VCaP (cell line): ENCODE measurements around the gene FBXO11.

Experiments used
- H3K27ac ChIP-seq: fragments of 450-650 bp; 2 replicates; pipeline ENCODE4 v1.5.1; 2017
- CTCF ChIP-seq: fragments of 450-650 bp; conservative IDR thresholded peaks from 2 replicates; pipeline ENCODE4 v1.5.1; 2017; ENCODE audit warnings: mild to moderate bottlenecking, moderate library complexity

Gene FBXO11

GRCh38 chr2:47896450-47896968 lies 9.8 kb downstream of the FBXO11 start:
- H3K27ac ChIP-seq = no peak overlapping the region
- TF ChIP-seq CTCF = no peak

DNA sequence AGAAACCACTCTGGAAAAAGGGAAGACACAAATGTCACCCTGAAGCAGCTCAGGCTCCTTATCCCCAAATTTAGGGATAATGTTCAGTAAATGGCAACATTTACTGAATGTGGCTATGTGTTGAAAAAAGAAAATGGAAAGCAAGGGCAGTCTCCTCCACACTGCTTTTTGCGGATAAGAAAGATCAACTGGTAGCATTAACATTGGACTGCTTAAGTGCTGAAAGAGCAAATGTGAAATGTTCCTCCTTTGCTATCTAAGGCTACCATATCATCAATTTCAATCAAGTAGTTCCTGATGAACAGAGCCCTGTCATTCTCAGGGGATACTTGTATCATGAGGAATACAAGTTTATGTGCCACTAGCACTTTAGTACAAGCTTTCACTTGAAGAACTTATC lies 12.5 kb downstream of the FBXO11 start:
- no peak overlapping the region for H3K27ac ChIP-seq
- no peak for TF ChIP-seq CTCF

DNA sequence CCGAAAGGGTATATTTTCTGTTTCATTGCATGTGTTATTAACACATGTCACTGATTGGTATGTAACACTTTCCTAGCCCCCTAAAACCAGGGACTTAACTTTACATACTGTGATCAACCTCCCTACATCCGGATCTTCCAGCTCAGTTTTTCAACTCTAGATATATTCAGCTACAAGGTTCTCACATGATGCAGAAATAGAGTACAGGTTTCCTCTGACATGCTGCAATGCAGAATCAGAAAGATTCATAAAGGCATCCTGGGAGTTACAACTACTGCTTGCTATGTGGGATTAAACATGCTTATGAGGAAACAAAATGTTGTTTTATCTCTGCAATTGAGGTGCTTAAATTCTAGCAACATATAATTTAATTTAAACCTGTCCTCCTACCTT lies 14.0 kb downstream of the FBXO11 start:
- no peak for TF ChIP-seq CTCF
- H3K27ac ChIP-seq = no peak overlapping the region

GRCh38 chr2:47891369-47892337 lies 14.6 kb downstream of the FBXO11 start:
- TF ChIP-seq CTCF = no peak
- no peak overlapping the region for H3K27ac ChIP-seq

DNA sequence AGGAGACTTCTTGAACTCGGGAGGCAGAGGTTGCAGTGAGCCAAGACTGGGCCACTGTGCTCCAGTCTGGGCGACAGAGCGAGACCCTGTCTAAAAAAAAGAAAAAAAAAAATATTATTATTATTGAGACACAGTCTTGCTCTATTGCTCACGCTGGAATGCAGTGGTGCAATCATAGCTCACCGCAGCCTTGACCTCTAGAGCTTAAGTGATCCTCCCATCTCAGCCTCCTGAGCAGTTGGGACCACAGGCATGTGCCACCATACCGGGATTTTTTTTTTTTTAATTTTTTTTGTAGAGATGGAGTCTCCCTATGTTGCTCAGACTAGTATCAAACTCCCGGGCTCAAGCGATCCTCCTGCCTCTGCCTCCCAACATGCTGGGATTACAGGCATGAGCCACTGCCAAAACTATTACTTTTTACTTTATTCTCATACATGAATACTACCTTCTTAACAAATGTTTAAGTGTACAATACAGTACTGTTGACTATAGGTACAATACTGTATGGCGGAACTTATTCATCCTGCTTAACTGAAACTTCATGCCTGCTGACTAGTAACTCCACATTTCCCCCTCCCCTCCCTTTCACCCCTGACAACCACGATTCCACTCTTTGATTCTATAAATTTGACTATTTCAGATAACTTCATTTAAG lies 15.5 kb downstream of the FBXO11 start:
- no peak for TF ChIP-seq CTCF

GRCh38 chr2:47888581-47889280 lies 17.6 kb downstream of the FBXO11 start:
- TF ChIP-seq CTCF = no peak
- no peak overlapping the region for H3K27ac ChIP-seq

More for the DNA sequence above, 15.5 kb downstream of the FBXO11 start:
- no peak overlapping the region for H3K27ac ChIP-seq

- no peak for TF ChIP-seq CTCF
- no peak overlapping the region for H3K27ac ChIP-seq
These were observed 29.4 kb downstream of the FBXO11 start for GRCh38 chr2:47876912-47877311.
